CD4-positive, alpha-beta T cell treated with Interferon gamma for 1 hour (primary cell): ENCODE measurements around the gene HELZ.
"Not testable (repeated sequence)": the region's sequence is repeated elsewhere in the genome, so short reads cannot be mapped to it uniquely, and the experiment has no call there.

Source experiments
- DNase-seq: peaks from one replicate; pipeline ENCODE4 v3.0.0-alpha.2; 2020

HELZ gene, protein sequence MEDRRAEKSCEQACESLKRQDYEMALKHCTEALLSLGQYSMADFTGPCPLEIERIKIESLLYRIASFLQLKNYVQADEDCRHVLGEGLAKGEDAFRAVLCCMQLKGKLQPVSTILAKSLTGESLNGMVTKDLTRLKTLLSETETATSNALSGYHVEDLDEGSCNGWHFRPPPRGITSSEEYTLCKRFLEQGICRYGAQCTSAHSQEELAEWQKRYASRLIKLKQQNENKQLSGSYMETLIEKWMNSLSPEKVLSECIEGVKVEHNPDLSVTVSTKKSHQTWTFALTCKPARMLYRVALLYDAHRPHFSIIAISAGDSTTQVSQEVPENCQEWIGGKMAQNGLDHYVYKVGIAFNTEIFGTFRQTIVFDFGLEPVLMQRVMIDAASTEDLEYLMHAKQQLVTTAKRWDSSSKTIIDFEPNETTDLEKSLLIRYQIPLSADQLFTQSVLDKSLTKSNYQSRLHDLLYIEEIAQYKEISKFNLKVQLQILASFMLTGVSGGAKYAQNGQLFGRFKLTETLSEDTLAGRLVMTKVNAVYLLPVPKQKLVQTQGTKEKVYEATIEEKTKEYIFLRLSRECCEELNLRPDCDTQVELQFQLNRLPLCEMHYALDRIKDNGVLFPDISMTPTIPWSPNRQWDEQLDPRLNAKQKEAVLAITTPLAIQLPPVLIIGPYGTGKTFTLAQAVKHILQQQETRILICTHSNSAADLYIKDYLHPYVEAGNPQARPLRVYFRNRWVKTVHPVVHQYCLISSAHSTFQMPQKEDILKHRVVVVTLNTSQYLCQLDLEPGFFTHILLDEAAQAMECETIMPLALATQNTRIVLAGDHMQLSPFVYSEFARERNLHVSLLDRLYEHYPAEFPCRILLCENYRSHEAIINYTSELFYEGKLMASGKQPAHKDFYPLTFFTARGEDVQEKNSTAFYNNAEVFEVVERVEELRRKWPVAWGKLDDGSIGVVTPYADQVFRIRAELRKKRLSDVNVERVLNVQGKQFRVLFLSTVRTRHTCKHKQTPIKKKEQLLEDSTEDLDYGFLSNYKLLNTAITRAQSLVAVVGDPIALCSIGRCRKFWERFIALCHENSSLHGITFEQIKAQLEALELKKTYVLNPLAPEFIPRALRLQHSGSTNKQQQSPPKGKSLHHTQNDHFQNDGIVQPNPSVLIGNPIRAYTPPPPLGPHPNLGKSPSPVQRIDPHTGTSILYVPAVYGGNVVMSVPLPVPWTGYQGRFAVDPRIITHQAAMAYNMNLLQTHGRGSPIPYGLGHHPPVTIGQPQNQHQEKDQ (N-terminal part only)

DNA sequence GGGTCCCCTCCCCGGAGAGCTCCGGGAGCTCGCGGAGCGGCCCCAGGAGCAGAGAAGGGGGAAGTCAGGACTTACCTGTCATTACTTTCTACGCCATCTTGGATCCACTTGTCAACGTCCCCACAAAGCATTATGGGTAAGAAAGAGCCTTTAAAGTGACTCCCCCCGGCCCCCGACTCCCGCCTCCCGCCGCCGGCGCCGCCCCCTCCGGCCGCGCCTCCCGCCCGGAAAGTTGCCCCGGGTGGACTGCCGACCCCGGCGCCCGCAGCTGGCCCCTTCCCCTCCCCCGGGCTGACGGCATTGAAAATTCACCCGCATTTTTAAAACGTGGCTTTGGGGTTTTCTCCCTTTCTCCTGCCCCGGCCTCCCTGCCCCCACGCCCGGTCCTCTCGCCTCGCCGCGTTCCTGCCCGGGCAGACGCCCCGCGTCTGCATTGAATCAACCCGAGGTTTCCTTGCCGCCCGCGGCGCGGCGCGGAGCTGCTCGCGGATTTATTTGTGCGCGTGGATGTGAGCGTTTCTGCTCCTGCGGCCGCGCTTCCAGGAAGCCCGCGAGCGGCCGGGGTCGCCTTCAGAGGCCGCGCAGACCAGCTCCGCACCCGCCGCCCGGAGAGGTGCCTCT is at the start of gene HELZ:
HELZ (minus strand) TSS at position 124 of the 621 bp plus-strand sequence. CDS start 26,392 bp downstream, outside the sequence.
- peak; percentile 71 for DNase-seq

GRCh38 chr17:67293251-67294203 is 48.5 kb upstream of the HELZ start:
- DNase-seq, result peak; percentile 67

DNA sequence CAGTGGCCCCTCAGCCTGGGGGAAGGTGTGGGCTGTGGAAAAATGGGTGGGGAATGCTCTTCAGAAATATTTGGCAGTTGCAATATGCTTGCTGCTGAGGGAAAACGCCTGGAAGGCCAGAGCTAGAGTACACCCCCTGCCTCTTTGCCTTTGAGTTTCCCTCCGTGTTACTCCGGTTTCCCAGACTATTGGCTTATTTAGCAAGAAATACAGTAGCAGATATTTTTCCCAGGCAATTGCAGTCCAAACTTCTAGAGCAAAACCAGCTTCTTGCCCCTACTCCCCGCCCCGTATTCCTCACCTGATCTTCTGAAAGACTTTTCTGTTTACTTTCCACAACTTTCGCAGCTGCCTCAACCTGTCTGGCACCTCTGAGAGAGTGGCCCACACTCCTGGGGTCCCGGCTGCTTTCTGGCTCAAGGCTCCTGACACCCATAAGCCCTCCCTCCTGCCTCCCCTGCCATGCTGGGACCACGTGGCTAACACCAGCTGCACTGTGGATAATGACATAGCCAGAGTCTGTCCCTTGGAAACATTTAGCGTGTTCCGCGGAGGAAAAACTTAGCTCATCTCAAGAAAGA is 45.8 kb upstream of the HELZ start:
- no peak for DNase-seq

DNA sequence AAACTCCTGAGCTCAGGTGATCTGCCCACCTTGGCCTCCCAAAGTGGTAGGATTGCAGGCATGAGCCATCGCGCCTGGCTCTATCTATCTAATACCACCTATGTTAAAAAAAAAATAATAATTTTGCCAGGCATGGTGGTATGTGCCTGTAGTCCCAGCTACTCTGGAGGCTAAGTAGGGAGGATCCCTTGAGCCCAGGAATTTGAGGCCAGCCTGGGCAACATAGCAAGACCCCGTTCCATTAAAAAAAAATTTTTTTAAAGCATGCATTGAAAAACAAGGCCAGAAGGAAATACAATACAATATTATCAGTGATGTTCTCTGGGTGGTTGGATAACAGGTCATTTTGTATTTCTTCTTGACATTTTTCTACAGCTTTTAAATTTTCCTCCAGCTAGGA is 45.2 kb upstream of the HELZ start:
- no peak for DNase-seq

DNA sequence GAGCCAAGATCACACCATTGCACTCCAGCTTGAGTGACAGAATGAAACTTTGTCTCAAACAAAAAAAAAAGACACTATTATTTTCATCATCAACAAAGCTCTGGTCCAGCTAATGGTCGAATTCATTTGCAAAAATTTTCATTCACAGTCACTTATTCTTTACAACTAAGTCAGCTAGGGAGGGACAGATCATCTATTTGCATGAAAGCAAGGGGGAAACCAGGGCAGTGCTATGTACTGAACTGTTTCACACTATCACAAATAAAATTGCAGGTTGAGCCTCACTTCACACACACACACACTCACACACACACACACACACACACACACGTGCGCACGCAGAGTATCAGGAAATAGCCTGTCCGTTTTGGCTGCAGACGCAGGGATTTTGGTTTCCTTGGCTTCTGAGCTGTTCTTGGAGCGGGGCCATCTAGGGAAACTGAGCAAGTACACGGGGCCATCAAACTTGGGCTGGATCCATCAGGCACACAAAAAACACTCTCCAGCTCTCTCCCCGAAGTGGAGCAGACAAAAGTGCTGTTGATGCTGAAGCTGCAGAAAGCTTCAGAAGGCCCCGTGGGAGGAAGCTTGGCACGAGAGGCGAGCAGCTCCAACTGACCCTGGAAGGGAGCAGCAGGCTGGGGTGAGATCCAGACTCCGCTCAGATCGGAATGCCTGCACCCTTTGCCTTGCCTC is 44.3 kb upstream of the HELZ start:
- no peak for DNase-seq

GRCh38 chr17:67286826-67287225 is 41.8 kb upstream of the HELZ start:
- not testable (repeated sequence) for DNase-seq

GRCh38 chr17:67285360-67285759 is 40.4 kb upstream of the HELZ start:
- DNase-seq, result no peak

GRCh38 chr17:67283731-67284516 is 38.9 kb upstream of the HELZ start:
- DNase-seq, result no peak

- no peak for DNase-seq
These were observed 36.7 kb upstream of the HELZ start for GRCh38 chr17:67281743-67282142.

DNA sequence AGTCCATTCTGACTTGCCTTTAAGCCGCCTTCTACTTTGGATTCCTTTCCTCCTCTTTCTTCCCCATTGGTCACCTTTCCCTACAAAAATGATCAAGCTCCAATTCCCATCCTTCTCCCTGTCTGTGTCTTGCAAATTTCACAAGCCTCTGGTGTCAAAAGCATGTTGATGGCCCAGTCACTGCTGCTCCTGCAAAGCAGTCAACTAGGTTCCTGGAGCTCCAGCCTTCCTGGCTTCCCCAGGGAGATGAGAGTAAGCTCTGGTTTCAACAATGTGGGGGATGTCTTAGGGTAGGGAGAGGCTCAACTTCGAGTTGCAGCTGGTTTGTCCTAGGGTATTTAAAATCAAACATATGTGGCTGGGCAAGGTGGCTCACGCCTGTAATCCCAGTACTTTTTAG is 36.1 kb upstream of the HELZ start:
- no peak for DNase-seq

DNA sequence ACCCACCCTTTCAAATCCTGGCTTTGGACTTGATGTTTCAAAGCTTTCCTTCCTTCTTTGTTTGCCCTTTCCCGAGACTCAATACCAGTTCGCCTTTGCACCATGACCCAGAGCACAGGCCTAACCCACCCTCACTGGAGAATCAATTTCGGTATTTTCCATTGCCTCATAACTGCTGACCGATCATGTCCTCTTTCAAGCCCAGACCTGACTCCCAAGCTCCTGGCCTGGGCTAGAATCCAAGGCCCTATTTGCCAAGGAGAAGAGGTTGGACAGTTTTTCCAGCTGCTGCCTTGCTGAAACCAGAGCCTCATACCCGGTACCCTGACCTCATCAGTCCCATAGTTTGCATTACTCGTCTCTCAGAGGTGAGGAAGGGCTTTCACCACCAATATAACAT is 35.3 kb upstream of the HELZ start:
- DNase-seq, result no peak

DNA sequence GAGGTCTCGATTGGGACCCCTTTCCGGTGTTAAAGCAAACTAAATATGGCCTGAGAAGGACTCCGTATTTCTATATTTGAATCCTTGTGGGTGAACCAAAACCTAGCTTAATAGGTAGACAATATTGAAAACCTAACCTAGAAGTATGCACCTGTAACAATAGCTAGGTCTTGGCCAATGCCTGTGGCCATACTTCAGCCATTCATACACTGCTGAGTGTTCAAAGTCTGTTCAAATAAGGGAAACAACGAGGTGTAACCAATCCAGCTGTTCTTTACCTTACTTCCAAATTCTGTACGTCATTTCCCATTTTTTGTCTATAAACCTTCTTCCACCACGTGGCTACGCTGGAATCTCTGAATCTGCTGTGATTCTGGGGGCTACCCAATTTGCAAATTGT is 34.1 kb upstream of the HELZ start:
- no peak for DNase-seq

DNA sequence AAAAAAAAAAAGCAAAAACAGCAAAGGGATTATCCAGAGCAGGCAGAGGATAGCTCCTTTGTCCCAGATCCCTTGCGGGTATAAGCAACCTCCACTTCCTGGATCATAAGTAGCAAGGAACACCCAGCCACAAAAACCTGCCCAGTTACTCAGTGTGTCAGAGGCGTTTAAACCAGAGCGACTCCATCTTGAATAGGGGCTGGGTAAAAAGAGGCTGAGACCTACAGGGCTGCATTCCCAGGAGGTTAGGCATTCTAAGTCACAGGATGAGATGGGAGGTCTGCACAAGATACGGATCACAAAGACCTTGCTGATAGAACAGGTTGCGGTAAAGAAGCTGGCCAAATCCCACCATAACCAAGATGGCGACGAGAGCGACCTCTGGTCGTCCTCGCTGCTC is 33.4 kb upstream of the HELZ start:
- no peak for DNase-seq

- DNase-seq, result no peak
These were observed 31.1 kb upstream of the HELZ start for GRCh38 chr17:67276075-67276474.

GRCh38 chr17:67274466-67274865 is 29.5 kb upstream of the HELZ start:
- no peak for DNase-seq

DNA sequence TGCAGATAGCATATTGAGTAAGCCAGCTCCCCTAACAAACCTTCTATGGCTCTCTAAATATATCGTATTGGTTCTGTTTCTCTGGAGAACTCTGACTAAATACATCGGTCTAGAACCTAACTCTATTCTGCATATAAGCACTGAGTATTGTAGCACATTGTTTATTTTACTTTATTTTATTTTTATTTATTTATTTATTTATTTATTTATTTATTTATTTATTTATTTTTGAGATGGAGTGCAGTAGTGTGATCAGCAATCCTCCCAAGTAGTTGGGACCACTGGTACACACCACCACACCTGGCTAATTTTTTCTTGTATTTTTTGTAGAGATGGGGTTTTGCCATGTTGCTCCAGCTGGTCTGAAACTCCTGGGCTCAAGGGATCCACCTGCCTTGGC is 28.9 kb upstream of the HELZ start:
- no peak for DNase-seq

- DNase-seq, result no peak
These were observed 27.5 kb upstream of the HELZ start for GRCh38 chr17:67272312-67273047.

- not testable (repeated sequence) for DNase-seq
These were observed 26.2 kb upstream of the HELZ start for GRCh38 chr17:67271187-67271586.

- no peak for DNase-seq
These were observed 25.4 kb upstream of the HELZ start for GRCh38 chr17:67270416-67270815.
